ENCODE results near the gene TRIP13. TPM values are rescaled to one million over a fixed set of nuclear protein-coding genes. Genes with fewer than 3 reads are reported as not detected.

Gene TRIP13
- total RNA-seq, 4 donors from 2014 or later = 1.1 to 1.7 (median 1.3) TPM; not detected in 1

DNA sequence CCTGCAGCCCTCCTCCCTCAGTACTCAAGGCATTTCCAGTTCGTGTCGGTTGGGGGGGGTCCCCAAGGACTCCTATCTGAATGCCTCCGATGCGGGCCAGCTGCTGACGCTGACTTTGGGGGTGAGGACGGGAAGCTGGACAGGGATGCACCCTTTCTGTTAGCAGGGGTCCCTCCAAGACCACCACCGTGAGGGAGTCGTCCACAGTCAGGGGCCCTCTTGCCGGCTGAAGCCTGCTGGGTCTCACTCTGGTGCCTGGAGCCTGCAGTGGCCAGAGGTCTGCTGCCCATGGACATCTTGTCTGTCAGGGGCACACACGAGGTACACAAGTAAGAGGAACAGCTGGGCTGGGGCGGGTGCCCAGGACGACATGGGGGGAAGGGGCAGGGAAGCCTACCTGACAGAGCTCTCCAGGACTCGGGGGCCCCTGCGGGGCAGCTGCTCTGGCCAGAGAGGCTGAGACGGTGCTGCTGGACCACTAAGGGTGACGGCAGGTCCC is 32.8 kb upstream of the TRIP13 start:
- H3K4me1 ChIP-seq = no peaks in the 10 kb centered on the region
- no peak overlapping the region for H3K4me3 ChIP-seq (replicated peaks in 1 of 3)
- DNase-seq = no peak
- peaks cover 16 to 21% of the 10 kb centered on the region in 2 donors for H3K36me3 ChIP-seq
- H3K27me3 ChIP-seq = no peaks in the 10 kb centered on the region
- intact Hi-C loops (cut with DNase I) = no loop called here
- 71 to 78% methylated on average over 7 to 15 of the region's 16 CpGs for WGBS, 2 donors
- no peak overlapping the region for H3K27ac ChIP-seq
- TF ChIP-seq, protein P1, sequence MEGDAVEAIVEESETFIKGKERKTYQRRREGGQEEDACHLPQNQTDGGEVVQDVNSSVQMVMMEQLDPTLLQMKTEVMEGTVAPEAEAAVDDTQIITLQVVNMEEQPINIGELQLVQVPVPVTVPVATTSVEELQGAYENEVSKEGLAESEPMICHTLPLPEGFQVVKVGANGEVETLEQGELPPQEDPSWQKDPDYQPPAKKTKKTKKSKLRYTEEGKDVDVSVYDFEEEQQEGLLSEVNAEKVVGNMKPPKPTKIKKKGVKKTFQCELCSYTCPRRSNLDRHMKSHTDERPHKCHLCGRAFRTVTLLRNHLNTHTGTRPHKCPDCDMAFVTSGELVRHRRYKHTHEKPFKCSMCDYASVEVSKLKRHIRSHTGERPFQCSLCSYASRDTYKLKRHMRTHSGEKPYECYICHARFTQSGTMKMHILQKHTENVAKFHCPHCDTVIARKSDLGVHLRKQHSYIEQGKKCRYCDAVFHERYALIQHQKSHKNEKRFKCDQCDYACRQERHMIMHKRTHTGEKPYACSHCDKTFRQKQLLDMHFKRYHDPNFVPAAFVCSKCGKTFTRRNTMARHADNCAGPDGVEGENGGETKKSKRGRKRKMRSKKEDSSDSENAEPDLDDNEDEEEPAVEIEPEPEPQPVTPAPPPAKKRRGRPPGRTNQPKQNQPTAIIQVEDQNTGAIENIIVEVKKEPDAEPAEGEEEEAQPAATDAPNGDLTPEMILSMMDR (IDR thresholded peaks at IDR 0.05) = no peak
- no peak for TF ChIP-seq POLR2A (IDR thresholded peaks at IDR 0.05)
- H3K9me3 ChIP-seq = no peaks in the 10 kb centered on the region

DNA sequence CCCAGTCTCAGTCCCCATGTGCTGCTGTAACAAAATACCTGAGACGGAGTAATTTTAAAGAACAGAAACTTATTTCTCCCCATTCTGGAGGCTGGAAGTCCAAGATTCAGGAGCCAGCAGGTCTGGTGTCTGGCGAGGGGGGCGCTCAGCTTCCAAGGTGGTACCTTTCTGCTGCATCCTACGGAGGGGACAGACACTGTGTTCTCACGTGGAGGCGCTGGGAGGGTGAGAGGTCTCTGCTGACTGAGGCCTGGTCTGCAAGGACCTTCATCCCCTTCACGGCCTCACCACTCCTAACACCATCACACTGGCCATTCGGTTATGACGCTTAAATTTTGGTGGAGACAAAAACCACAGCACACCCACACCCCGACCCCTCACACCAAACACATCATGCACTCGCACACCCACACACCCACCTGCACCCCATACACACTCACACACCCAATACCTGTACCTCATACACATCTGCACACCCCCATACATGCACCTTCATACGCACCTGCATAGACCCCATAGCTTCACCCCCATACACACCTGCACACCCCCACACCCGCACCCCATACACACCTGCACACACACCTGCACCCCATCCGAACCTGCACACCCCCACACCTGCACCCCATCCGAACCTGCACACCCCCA is 32.1 kb upstream of the TRIP13 start:
- intact Hi-C loops (cut with DNase I) = no loop called here
- WGBS, 2 donors = 95 to 97% methylated on average over 15 of the region's 15 CpGs
- Histone ChIP-seq H3K4me3 (replicated peaks in 1 of 3) (no peak overlapping the region), H3K4me1 (no peaks in the 10 kb centered on the region), H3K36me3 (peaks cover 24 to 29% of the 10 kb centered on the region in 2 donors), H3K9me3 (no peaks in the 10 kb centered on the region), H3K27me3 (no peaks in the 10 kb centered on the region), H3K27ac (no peak overlapping the region)
- no peak for TF ChIP-seq POLR2A (IDR thresholded peaks at IDR 0.05)
- TF ChIP-seq, protein P1 (IDR thresholded peaks at IDR 0.05) = no peak
- no peak for DNase-seq

DNA sequence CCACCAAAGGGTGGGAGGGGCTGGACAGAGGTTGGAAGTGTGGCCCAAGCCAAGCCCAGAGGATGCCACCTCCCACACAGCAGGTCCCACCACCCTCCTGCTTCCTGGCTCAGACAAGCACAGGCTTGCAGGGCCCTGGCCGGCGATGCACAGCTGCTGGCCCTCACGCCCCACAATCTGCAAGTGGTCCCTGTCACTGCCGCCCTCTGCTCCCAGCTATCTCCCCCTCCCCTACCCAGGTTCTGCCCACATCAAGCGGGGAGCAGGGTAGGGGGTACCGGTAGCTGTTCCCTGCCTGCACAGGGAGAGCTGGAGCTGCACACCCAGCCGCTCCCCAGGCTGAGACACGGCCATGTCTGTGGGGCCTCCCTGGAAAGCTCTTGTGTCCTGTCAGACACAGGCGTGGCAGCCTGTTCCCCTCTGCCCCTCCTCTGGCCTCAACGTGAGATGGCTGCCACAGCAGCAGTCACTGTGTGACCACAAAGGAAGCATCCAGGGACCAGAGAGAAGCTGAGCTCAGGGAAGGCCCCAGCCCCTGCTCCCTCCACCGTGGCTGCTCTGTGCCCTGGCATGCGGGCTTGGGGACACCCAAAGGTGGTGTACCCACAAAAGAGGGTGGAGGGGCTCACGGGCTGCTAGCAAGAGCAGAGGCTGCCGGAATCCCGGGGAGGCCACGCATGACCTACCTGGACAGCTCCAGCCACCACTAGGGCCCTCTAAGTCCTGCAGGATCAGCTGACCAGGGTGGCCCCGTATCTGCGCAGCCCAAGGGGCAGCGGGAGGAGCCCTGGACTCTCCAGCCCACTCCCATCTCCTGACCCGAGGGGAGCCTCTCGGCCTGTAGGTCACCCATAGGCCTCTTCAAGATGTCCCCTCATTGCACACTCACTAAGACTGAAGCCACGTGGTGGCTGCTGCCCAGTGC is 31.0 kb upstream of the TRIP13 start:
- Histone ChIP-seq H3K27ac (no peak overlapping the region), H3K4me3 (replicated peaks in 1 of 3) (no peak overlapping the region), H3K9me3 (no peaks in the 10 kb centered on the region), H3K36me3 (peaks cover 24 to 35% of the 10 kb centered on the region in 2 donors), H3K4me1 (no peaks in the 10 kb centered on the region), H3K27me3 (no peaks in the 10 kb centered on the region)
- intact Hi-C loops (cut with DNase I) = no loop called here
- no peak for DNase-seq
- TF ChIP-seq, protein P1 (IDR thresholded peaks at IDR 0.05) = no peak
- TF ChIP-seq POLR2A (IDR thresholded peaks at IDR 0.05) = no peak
- WGBS, 2 donors = 100% methylated on average over 2 of the region's 22 CpGs; no CpG with 5 or more reads in 1 of the 2 donors

DNA sequence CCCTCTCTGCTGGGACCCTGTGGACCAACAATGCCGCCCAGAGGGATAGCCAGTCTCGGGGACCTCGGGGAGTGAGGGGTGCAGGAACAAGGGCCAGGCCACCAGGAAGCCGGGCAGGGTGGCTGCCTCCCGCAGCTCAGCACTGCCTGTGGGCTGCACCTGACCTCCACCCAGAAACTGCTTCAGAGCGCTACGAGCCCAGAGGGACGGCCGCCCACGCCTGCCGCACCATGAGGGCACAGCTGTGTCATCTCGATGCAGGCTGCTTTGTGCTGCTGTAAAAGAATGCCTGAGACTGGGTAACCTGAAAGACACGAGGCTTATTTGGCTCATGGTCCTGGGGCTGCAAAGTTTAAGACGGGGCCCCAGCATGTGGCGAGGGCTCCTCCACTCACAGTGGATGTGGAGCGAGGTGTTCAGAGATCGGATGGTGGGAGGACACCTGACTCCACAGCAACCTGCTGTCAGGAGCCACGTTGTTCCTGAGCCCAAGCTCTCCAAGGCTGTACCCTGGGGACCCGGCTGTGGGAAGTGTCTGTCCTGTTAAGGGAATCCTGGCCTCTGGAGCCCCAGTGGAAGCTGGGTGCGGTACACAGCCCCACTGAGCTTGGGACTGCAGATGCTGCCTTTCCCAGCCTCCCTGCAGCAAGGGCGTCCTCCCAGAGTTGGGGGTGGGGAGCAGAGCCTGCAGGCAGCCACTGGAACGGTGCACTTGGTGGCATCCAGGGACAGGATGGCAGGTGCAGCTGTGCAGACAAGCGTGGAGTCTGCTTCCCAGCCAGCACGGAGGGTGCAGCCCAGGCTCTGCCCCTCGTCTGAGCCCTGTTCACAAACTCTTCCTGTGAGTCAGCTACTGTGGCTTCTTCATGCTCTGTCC is 30.1 kb upstream of the TRIP13 start:
- H3K9me3 ChIP-seq = no peaks in the 10 kb centered on the region

More for the DNA sequence above, 30.1 kb upstream of the TRIP13 start:
- DNase-seq = no peak
- Histone ChIP-seq H3K27me3 (no peaks in the 10 kb centered on the region), H3K36me3 (peaks cover 24 to 35% of the 10 kb centered on the region in 2 donors), H3K4me3 (replicated peaks in 1 of 3) (no peak overlapping the region), H3K27ac (no peak overlapping the region), H3K4me1 (no peaks in the 10 kb centered on the region)
- TF ChIP-seq, protein P1 (IDR thresholded peaks at IDR 0.05) = no peak
- peak in 1 of 2 donors; percentile 2 for TF ChIP-seq POLR2A (IDR thresholded peaks at IDR 0.05)
- intact Hi-C loops (cut with DNase I) = no loop called here
- WGBS, 2 donors = 91% methylated on average over 13 to 17 of the region's 25 CpGs

Measured in thyroid gland (tissue), 4 donors.